Esophagus muscularis mucosa (tissue), 3 donors: ENCODE results near the gene COG1.

Experiments used
- POLR2A ChIP-seq: fragments of 450-650 bp; IDR thresholded peaks from one replicate; pipeline ENCODE4 v1.6.1; 2017; ENCODE audit warnings: antibody characterized with exemption, moderate library complexity, mild to moderate bottlenecking, low read depth
- TF ChIP-seq, protein P1 (sequence below), 3 experiments: fragments of 200-600 bp in 2 of 3; fragments of 450-650 bp in 1 of 3; sonication (generic) in 2 of 3; IDR thresholded peaks; one replicate each; pipeline ENCODE4 v1.5.1; 2017 to 2019; ENCODE audit warnings: antibody characterized with exemption in 3 of 3, mild to moderate bottlenecking in 2 of 3, moderate library complexity in 1 of 3

DNA sequence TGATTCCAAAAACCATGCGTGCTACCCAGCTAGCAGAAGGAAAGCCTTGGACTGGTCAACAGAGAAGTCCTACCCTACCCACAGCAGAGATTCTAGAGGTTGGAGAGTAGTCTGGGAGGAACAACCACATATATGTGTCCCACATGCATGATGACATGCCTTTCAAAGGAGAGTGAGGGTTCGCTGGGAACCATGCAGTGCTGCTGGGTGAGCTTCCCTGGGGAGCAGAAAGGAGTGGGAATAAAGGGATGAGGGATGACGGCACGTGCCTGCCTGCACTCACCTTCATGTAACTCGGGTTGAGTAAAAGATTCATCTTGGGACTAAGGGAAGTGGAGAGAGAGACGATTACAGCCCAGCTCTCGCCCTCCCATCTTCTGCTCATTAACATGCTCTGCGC is 59.0 kb downstream of the COG1 start:
- TF ChIP-seq, protein P1, sequence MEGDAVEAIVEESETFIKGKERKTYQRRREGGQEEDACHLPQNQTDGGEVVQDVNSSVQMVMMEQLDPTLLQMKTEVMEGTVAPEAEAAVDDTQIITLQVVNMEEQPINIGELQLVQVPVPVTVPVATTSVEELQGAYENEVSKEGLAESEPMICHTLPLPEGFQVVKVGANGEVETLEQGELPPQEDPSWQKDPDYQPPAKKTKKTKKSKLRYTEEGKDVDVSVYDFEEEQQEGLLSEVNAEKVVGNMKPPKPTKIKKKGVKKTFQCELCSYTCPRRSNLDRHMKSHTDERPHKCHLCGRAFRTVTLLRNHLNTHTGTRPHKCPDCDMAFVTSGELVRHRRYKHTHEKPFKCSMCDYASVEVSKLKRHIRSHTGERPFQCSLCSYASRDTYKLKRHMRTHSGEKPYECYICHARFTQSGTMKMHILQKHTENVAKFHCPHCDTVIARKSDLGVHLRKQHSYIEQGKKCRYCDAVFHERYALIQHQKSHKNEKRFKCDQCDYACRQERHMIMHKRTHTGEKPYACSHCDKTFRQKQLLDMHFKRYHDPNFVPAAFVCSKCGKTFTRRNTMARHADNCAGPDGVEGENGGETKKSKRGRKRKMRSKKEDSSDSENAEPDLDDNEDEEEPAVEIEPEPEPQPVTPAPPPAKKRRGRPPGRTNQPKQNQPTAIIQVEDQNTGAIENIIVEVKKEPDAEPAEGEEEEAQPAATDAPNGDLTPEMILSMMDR (IDR thresholded peaks at IDR 0.05): no peak
- TF ChIP-seq POLR2A: no peak
